GM18951 (cell line): ENCODE measurements around the gene TOX2.

Experiments
- POLR2A ChIP-seq: IDR thresholded peaks from 4 replicates; pipeline ENCODE4 v1.6.1; 2011; ENCODE audit warnings: mild to moderate bottlenecking; ENCODE audit not compliant: insufficient read length, insufficient read depth; ENCODE audit errors: extremely low read depth
- in situ Hi-C: fragments of 300-500 bp; cut with MboI; formaldehyde crosslinking; loops from one replicate; pipeline ENCODE4 v1.12.0; 2022; ENCODE audit warnings: low sequenced_read_pairs, mixed read lengths, inconsistent platforms; ENCODE audit not compliant: unreplicated experiment

TOX2 gene

DNA sequence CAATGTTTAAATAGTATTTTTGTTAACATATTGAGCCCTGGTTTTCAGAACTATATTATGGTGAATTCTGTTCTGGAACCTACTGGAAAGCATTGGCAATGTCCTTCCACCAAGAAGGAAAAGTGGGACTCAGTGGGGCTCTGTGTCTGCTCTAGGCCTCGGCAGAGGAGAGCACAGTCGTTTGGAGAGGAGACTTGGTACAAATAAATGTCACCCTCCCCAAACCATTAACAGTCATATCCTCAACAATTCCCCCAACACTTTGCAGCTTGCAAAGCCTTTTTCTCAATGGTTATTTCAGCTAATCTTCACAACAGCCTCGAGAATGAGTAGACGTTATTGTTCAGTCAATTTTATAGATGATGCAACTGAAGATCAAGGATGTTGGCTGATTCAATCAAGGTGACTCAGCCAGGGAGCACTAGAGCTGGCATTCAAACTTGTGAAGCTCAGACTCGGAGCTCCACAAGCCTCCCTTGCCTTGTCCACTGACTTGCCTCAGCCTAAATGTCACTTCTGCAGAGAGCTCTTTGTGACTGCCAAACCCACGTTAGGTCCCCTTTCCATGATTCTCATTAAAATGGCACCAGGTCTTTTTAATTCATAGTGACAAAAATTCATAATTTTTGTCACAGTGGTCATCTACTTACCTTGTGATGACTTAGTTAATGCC lies 60.6 kb downstream of the TOX2 start:
- in situ Hi-C loops, result no loop called here
- TF ChIP-seq POLR2A, result no peak

DNA sequence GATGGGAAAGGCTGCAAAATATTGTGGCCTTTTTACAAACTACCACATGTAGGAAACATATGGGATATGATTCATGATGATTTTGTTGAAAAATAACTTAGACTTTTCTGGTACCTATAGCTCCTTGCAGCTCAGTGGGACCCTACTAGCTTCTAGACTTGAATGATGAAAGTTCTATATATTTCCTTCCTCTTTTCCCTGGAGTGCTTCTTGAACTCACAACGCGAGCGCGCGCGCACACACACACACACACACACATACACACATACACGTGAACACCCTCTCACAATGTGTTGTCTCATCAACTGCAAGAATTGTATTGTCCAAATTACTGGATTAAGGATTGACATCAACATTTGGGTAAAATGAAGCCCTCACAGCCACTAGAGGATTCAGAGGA lies 61.9 kb downstream of the TOX2 start:
- TF ChIP-seq POLR2A, result no peak
- in situ Hi-C loops, result no loop called here

DNA sequence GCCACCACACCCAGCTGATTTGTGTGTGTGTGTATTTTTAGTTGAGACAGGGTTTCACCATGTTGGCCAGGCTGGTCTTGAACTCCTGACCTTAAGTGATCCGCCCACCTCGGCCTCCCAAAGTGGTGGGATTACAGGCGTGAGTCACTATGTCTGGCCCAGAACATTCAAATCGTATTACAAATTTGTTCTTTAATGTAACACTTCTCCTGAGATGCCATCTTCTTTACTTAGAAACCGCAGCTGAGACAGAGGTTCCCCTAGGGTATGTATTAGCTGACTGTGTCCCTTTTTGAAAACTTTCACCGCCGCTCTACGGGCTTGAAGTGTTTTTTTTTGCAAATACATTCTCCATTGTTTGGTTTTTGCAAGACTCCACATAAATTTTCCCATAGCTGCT lies 62.6 kb downstream of the TOX2 start:
- no peak for TF ChIP-seq POLR2A
- in situ Hi-C loops, result no loop called here

DNA sequence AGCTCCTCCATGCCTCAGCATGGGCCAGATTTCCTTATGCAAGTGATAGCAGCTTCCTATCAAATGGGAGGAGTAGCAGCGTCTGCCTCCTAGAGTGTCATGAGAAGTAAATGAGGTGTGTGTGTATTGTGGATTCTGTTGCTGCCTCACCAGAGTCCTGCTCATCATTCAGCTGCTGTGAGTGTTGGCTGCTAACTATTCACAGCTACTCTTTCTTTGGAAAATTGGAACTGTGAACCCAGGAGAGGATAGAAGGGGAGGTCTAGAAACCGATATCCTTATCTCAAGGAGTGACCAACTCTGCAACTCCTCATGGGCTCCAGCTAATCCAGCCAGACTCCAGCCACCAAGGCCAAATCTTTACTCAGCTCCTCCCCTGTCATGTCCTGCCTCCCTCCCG lies 63.3 kb downstream of the TOX2 start:
- in situ Hi-C loops, result no loop called here
- TF ChIP-seq POLR2A, result no peak

DNA sequence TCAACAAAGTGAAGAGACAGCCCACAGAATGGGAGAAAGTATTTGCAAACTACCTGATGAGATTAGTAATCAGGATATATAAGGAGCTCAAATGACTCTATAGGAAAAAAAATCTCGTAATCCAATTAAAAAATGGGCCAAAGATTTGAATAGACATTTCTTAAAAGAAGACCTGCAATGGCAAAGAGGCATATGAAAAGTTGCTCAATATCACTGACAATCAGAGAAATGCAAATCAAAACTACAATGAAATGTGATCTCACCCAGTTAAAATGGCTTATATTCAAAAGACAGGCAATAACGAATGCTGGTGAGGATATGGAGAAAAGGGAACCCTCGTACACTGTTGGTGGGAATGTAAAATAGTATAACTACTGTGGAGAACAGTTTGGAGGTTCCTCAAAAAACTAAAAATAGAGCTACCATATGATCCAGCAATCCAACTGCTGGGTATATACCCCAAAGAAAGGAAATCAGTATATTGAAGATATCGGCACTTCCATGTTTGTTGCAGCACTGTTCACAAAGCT lies 65.0 kb downstream of the TOX2 start:
- in situ Hi-C loops, result no loop called here
- TF ChIP-seq POLR2A, result no peak

DNA sequence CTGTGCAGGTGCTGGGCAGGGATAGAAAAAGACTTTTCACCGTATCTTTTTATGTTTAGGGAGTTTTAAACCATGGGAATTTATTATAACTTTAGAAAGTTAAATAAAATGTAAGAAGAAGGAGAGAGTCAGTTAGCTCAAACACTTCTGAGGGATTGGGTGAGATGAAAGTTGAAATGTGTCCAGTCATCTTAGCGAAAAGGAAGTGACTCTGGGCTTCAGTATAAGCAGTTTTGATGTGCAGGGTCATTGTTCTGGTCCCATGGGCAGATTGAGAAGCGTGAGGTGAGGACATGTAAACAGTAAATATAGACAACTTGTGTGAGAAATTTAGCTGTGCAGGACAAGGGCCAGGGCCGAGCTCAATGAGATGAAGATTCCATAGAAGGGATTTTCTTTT lies 66.9 kb downstream of the TOX2 start:
- in situ Hi-C loops, result no loop called here
- TF ChIP-seq POLR2A, result no peak

DNA sequence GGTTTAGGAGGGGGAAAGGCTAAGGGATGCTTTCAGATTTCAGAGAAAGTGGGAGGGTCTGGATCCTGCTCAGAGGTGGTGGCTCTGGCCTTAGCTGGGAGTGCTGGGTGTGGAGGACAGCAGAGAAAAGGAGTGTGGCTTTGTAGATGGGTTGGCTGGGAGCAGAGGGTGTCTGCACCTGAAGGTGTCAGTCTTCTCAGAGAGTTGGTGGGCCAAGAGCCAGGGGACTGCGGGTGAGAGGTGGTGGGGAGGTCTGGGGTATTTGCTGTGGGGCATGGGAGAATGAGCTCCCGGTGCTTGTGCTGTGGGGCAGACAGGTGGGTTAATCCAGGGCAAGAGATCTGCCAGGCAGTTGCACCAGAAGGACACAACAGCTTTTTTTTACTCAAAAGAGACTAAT lies 67.4 kb downstream of the TOX2 start:
- in situ Hi-C loops, result no loop called here
- TF ChIP-seq POLR2A, result no peak

DNA sequence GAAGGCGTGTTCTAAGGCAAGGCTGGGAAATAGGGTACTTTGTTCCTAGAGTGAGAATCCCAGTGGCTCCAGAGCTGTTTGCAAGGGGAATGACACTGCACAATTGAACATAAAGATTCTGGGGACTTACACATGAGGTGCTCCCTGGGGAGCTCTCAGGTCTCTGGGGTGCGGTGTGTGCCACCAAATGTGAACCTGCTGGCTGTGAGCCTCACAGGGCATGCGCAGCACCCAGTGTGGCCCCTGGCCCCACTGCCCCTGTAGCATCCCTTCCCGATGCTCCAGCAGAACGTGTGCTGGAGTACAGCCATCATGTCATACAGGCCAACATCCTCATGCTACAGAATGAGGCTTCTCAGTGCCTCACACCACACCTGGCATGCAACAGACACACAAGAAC lies 68.2 kb downstream of the TOX2 start:
- no peak for TF ChIP-seq POLR2A
- in situ Hi-C loops, result no loop called here

DNA sequence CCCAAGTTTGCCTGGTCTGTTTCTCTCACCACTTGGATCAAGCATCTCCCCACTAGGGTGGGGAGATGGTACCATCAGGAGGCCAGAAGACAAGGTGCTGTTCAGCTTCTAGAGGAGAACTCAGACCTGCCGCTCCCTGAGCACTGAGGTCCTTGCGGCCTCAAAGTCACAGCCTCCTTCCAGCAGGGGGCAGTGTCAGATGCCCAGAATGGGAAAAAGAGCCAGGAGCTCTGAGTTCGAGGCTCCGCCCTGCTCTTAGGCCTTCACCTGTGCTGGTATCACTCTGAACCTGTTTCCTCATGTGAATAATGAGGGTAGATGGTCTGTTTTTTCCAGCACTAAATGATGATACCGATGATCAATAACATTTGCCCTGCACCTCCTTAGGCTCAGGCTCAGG lies 68.7 kb downstream of the TOX2 start:
- in situ Hi-C loops, result no loop called here
- no peak for TF ChIP-seq POLR2A

DNA sequence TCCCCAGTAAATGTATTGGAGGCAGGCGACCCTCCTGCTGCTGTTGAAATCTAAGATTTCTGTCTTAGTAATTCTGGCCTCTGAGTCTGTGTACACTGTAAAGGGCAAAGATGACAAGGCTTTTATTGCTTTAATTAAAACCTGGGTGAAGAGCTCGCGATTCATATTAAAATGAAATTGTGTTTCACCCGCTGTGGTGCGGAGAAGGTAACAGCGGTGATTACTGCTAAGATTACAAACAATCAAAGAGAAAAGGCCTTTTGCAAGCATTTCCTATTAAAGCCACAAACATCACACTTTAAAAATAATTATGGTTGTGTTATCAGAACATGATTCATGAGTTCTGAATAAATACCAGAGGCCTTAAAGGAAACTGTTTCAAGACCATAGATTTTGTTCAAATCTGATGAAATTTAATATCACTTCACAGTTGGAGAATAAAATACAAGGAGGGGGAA lies 69.3 kb downstream of the TOX2 start:
- in situ Hi-C loops, result no loop called here
- TF ChIP-seq POLR2A, result no peak

DNA sequence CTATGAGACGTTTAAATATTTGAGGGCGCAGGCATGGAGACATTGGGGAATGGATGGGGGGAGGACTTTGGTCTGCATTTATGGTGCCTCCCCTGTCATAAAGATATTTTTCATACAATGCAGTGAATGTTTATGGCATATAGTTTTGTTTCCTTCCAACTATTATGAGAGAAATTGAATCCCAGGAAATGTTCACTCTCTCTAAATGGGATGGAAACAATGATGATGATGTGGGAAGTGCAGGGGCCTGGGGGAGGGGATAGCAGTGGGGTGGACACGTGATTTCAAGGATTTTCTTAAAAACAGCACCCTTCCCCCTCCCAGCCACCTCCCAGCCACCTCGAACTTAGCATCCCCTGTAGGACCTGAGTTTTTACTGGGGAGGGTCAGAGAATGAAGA lies 69.9 kb downstream of the TOX2 start:
- no peak for TF ChIP-seq POLR2A
- in situ Hi-C loops, result no loop called here

DNA sequence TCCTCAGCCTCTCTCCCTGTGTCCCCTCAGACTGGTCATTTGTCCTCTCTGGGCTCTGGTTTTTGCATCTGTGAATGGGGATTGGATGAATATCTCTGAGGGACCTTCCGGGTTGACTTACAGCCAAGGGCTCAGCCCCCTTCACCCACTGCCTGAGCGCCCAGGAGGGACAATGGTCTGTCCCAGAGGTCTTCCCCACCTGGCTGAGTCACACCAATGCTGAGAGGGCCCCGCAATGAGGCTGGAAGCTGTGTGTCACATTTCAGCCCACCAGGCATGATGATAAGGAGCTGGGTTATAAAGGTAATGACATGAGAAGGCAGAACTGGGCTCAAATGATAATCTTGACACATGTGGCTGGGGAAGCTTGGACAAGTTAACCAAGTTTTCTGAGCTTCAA lies 70.5 kb downstream of the TOX2 start:
- in situ Hi-C loops, result no loop called here
- no peak for TF ChIP-seq POLR2A

DNA sequence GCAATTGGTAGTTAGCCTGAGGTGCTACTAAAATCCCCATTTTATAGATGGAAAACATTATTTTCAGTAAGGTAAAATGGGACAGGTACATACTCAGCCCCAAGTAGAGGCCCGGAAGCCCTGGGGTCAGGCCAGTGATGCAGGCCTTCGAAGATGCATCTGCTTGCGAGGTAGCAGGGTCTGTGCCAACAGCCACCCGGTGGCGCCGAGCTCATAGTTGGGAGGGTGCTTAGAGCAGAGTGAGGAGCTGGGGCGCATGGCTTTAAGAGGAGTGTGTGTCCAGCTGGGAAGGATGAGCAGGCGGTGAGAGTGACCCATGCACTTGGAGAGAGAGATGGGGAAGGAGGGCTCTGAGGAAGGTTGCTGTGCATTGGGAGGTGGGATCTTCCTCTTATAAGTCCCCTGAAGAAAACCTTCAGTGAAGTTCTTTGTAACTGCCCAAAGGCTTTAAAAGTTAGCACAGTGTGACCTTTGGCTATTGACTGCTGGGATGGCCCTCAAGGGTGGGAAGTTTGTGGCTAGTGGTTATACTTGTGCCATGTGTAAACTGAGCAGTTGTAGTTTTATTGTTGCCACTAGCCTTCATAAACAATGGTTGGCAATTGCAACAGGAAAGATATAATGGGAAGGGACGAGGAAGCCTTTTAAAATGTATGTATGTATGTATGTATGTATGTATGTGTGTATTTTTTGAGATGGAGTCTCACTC lies 71.1 kb downstream of the TOX2 start:
- in situ Hi-C loops, result no loop called here
- TF ChIP-seq POLR2A, result no peak

DNA sequence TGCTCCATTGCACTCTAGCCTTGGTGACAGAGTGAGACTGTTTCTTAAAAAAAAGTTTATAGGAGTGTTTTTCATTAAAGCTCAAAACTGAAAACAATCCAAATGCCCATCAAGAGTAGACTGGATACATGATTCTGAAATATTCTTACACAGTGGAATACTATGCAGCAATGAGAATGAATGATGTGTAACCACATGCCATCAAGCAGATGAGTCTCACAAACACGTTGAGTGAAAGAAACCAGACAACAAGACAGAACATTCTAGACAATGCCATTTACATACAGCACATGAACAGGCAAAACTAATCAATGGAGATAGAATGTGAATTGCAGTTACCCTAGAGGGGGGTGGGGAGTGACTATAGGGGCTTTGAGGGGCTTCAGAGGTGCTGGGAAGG lies 72.4 kb downstream of the TOX2 start:
- no peak for TF ChIP-seq POLR2A

More for the DNA sequence above, 72.4 kb downstream of the TOX2 start:
- in situ Hi-C loops, result no loop called here
